Type B pancreatic cell (in vitro differentiated cells): Measurements from ENCODE around the gene DPM2. TPM values are rescaled to one million over a fixed set of nuclear protein-coding genes. Genes with fewer than 3 reads are reported as not detected.

ENCODE experiments used
- DNase-seq: peaks from one replicate; pipeline ENCODE4 v3.0.0; 2021; ENCODE audit warnings: mixed read lengths; ENCODE audit not compliant: unreplicated experiment; ENCODE audit errors: extremely low spot score
- H3K27ac Mint-ChIP-seq: 2 replicates; pipeline ENCODE4 v1.8.0; 2021; ENCODE audit warnings: mild to moderate bottlenecking, mixed read lengths
- H3K27me3 Mint-ChIP-seq: 2 replicates; pipeline ENCODE4 v1.8.0; 2021; ENCODE audit warnings: mixed read lengths
- H3K36me3 Mint-ChIP-seq: 2 replicates; pipeline ENCODE4 v1.8.0; 2021; ENCODE audit warnings: mixed read lengths
- H3K4me1 Mint-ChIP-seq: one replicate; pipeline ENCODE4 v1.8.0; 2021; ENCODE audit warnings: mixed read lengths; ENCODE audit not compliant: unreplicated experiment
- H3K4me3 Mint-ChIP-seq: 2 replicates; pipeline ENCODE4 v1.8.0; 2021; ENCODE audit warnings: mild to moderate bottlenecking, mixed read lengths
- H3K9me3 Mint-ChIP-seq: 2 replicates; pipeline ENCODE4 v1.8.0; 2021; ENCODE audit warnings: mixed read lengths
- CTCF ChIP-seq: fragments of 200-600 bp; sonication (generic); conservative IDR thresholded peaks from 2 replicates; pipeline ENCODE4 v1.5.0; 2021; ENCODE audit warnings: antibody characterized with exemption, mild to moderate bottlenecking
- total RNA-seq: library from RNA; stranded (reverse); gene quantifications from 2 replicates; pipeline ENCODE4 v1.2.1, GENCODE V29; 2021; ENCODE audit warnings: low replicate concordance

Gene DPM2
- total RNA-seq, 1 donor from 2014 or later, result 41.6 TPM

- H3K36me3 Mint-ChIP-seq, result peaks cover 3% of the 10 kb centered on the region
- H3K9me3 Mint-ChIP-seq, result no peaks in the 10 kb centered on the region
- peaks cover 18% of the 10 kb centered on the region for H3K4me1 Mint-ChIP-seq
- H3K4me3 Mint-ChIP-seq, result peak overlapping the region; percentile 80
- H3K27me3 Mint-ChIP-seq, result peaks cover 46% of the 10 kb centered on the region
- TF ChIP-seq CTCF, result no peak
- no peak for DNase-seq
- H3K27ac Mint-ChIP-seq, result no peak overlapping the region
Measured at GRCh38 chr9:127929625-127929979, 8.1 kb downstream of the DPM2 start.

GRCh38 chr9:127928676-127929624 is 8.7 kb downstream of the DPM2 start:
- DNase-seq, result no peak
- Mint-ChIP-seq H3K27me3 (peaks cover 48% of the 10 kb centered on the region), H3K9me3 (no peaks in the 10 kb centered on the region), H3K27ac (peak overlapping the region; percentile 70), H3K4me3 (peak overlapping the region; percentile 80), H3K36me3 (peaks cover 3% of the 10 kb centered on the region), H3K4me1 (peaks cover 14% of the 10 kb centered on the region)
- no peak for TF ChIP-seq CTCF

GRCh38 chr9:127927988-127928675 is 9.5 kb downstream of the DPM2 start:
- no peak for DNase-seq
- H3K27ac Mint-ChIP-seq, result peak overlapping the region; percentile 70
- peaks cover 14% of the 10 kb centered on the region for H3K4me1 Mint-ChIP-seq
- no peak for TF ChIP-seq CTCF
- peaks cover 3% of the 10 kb centered on the region for H3K36me3 Mint-ChIP-seq
- H3K4me3 Mint-ChIP-seq, result peak overlapping the region; percentile 71
- peaks cover 53% of the 10 kb centered on the region for H3K27me3 Mint-ChIP-seq
- H3K9me3 Mint-ChIP-seq, result no peaks in the 10 kb centered on the region

GRCh38 chr9:127927201-127927987 is 10.3 kb downstream of the DPM2 start:
- peaks cover 56% of the 10 kb centered on the region for H3K27me3 Mint-ChIP-seq
- no peak overlapping the region for H3K27ac Mint-ChIP-seq
- H3K9me3 Mint-ChIP-seq, result no peaks in the 10 kb centered on the region
- DNase-seq, result no peak
- H3K36me3 Mint-ChIP-seq, result no peaks in the 10 kb centered on the region
- H3K4me1 Mint-ChIP-seq, result peaks cover 14% of the 10 kb centered on the region
- no peak for TF ChIP-seq CTCF
- peak overlapping the region; percentile 69 for H3K4me3 Mint-ChIP-seq

- H3K9me3 Mint-ChIP-seq, result no peaks in the 10 kb centered on the region
- peaks cover 14% of the 10 kb centered on the region for H3K4me1 Mint-ChIP-seq
- peaks cover 59% of the 10 kb centered on the region for H3K27me3 Mint-ChIP-seq
- TF ChIP-seq CTCF, result no peak
- no peak overlapping the region for H3K27ac Mint-ChIP-seq
- DNase-seq, result no peak
- H3K4me3 Mint-ChIP-seq, result peak overlapping the region; percentile 69
- H3K36me3 Mint-ChIP-seq, result no peaks in the 10 kb centered on the region
Measured at GRCh38 chr9:127926906-127927200, 10.8 kb downstream of the DPM2 start.
